Inferior parietal cortex (tissue), 1 donor: Measurements from ENCODE around the gene EPB41L2.
"Not testable (repeated sequence)": the region's sequence is repeated elsewhere in the genome, so short reads cannot be mapped to it uniquely, and the experiment has no call there.

ENCODE experiments used
- DNase-seq: peaks from one replicate; pipeline ENCODE4 v3.0.0-alpha.2; 2016; ENCODE audit errors: extremely low spot score

Gene EPB41L2

DNA sequence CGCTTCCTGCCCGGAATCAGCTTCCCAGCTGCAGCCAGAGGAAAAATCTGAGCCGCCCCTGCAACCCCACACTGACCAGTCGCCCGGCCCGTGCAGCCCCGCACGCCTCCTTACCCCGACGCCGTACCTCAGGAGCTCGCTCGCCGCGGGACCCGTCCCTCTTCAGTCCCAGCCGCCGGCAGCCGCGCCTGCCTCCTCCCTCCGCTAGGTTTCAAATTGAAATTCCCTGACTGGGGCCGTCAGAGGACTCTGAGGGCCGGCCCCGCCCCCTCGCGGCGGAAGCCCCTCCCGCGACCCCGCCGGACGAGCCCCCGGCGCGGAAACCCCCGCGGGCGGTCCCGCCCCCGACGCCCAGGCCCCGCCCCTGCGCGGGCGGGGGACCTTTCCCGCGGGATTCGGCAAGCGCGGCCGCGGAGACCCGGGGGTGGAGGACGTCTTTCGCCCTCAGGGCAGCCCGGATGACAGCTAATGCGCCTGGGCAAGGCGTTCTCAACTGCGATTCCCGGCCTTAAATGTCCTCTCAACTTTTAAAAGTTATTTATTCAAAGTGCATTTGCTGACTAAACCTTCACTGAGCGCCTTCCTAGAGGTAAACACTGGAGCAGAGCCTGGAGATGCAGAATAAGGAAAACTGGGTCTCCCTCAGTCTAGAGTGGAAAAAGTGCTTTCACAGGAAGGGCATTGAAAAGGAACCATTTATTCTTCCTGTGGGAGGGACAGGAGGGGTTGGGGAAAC, at the start of gene EPB41L2:
Gene EPB41L2, minus strand, starts transcription at position 218 of the 736 bp plus-strand sequence. CDS start 106,760 bp downstream, outside the sequence.
- DNase-seq = peak; percentile 84

DNA sequence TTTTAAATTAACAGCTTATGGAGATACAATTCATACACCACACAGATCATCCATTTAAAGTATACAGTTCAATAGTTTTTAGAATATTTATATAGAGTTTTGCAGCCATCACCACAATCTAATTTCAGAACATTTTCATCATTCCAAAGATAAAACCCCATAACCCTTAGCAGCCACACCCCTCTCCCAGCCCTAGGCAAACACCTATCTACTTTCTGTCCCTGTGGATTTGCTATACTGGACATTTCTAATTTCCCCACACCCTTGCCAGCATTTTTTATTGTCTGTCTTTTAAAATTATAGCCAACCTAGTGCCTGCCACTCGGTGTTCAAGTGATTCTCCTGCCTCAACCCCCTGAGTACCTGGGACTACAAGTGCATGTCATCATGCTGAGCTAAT, 49.2 kb upstream of the EPB41L2 start:
- DNase-seq = no peak

DNA sequence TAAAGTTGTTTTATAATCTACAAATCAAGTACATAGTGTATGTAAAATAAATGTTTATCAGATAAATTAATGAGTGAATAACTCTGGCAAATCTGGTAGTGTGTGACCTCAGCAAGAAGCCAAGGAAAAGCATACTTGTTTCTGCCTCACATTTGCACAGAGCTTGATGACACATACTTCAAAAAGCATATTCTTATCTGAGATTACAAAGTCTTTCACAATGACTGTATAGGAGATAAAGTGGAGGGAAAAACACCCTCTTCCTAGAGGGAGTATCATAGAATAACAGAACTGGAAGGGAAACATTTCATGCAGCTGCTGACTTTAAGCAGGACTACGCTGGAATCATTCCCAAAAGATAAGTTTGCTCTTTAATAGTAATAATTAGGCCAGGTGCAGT, 44.1 kb upstream of the EPB41L2 start:
- no peak for DNase-seq

GRCh38 chr6:131103901-131104300, 40.9 kb upstream of the EPB41L2 start:
- DNase-seq = no peak

DNA sequence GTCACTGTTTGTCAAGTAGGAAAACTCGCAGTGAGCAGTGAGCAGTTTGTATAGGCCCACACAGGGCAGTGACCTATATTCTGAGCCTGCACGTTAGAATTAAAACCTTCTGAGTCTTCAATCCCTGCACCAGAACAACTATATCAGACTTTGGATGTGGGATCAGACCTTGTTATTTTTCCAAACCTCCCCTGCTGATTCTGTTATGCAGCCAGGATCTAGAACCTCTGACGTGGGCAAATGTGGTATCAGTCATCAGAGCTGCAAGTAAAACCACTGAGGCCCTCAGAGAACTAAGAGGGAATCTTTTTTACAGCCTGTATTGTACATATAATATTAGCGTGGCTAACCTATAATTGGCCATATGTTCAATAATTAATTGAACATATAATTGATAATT, 40.3 kb upstream of the EPB41L2 start:
- DNase-seq = no peak

DNA sequence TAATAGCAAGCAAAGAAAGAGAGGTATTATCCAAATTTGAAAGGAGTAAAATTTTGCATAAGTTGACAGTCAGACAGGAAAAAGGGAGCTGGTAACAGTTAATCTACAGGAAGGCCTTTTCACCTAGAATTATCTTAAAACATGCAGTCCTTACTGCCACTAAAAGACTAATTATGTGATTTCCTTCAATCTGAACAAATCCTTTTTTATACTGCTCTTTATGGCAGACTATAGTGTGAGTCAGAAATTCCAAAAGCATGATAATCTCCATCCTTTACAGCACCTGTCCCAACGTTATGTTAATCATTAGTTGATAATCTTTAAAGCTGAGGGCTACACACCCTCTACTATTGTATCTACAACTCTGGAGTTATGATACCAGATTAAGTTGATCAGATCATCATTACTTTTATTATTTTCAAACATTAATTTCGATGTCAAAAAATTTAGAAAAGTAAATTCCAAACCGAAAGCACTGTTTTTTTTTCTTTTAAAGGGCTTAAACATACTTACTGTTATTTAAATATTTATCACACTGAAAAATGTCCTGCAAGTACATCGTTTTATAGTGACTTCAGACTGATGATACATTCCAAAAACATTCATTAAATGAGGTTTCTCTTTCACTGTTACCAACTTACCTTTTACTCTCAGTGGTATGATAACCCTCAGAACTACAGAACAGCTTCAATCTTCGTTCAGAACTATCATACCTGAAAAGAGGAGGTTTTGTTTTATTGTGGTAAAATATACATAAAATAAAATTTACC, 39.1 kb upstream of the EPB41L2 start:
- DNase-seq = no peak

DNA sequence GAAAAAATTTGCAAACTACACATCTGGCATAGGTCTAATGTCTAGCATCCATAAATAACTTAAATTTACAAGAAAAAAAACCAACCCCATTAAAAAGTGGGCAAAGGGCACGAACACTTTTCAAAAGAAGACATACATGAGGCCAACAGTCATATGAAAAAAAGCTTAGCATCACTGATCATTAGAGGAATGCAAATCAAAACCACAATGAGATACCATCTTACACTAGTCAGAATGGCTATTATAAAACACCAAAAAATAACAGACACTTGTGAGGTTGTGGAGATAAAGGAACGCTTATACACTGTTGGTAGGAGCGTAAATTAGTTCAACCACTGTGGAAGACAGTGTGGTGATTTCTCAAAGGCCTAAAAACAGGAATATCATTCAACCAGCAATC, 33.7 kb upstream of the EPB41L2 start:
- DNase-seq = no peak

DNA sequence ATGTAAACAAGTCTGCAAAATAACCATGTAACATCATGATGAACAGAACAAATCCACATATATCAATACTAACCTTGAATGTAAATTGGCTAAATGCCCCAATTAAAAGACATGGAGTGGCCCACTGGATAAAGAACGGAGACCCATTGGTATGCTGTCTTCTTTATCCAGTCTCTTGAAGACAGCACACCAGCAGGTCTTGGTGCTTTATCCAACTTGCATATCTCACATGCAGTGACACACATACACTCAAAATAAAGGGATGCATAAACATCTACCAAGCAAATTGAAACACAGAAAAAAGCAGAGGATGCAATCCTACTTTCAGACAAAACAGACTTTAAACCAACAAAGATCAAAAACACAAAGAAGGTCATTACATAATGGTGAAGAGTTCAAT, 30.3 kb upstream of the EPB41L2 start:
- no peak for DNase-seq

DNA sequence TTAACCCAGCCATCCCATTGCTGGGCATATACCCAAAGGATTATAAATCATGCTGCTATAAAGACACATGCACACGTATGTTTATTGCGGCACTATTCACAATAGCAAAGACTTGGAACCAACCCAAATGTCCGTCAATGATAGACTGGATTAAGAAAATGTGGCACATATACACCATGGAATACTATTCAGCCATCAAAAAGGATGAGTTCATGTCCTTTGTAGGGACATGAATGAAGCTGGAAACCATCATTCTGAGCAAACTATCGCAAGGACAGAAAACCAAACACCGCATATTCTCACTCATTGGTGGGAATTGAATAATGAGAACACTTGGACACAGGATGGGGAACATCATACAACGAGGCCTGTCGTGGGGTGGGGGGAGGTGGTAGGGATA, 28.9 kb upstream of the EPB41L2 start:
- DNase-seq = not testable (repeated sequence)

DNA sequence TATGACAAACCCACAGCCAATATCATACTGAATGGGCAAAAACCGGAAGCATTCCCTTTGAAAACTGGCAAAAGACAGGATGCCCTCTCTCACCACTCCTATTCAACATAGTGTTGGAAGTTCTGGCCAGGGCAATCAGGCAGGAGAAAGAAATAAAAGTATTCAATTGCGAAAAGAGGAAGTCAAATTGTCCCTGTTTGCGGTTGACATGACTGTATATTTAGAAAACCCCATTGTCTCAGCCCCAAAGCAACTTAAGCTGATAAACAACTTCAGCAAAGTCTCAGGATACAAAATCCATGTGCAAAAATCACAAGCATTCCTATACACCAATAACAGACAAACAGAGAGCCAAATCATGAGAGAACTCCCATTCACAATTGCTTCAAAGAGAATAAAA, 27.3 kb upstream of the EPB41L2 start:
- not testable (repeated sequence) for DNase-seq

DNA sequence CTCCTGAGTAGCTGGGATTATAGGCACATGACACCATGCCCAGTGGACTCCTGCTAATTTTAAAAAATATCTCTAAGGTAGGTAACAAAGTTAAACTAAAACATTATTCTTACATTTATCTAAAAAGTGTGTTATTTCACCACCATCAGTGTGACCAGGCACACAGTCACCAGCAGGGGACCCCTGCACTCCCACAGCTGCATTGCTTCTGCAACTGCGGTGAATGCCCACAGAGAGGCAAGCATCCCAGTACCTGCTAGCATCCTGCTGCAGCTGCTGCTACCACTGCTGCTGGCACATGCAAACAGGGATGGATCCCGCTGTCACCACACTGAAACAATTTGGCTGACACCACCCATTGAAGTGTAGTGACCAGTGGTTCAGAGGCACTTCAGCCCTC, 21.9 kb upstream of the EPB41L2 start:
- DNase-seq = no peak

DNA sequence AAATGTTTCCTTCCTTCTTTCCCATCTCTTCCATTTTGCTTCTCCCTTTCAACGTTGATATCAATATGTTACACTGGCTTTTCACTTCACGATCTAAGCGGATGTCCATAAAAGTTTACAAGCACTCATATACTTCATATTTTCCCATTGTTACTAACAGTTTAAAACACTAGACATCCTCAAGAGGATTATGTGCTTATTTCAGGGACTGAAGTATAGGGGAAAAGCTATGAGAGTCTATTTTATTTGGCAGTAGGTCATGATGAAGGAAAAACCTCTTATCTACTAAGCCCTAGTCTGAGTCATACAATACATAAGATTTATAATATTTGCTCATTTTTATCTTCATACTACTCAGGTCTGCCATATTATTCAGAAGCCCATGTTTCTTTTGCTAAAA, 20.6 kb upstream of the EPB41L2 start:
- no peak for DNase-seq

DNA sequence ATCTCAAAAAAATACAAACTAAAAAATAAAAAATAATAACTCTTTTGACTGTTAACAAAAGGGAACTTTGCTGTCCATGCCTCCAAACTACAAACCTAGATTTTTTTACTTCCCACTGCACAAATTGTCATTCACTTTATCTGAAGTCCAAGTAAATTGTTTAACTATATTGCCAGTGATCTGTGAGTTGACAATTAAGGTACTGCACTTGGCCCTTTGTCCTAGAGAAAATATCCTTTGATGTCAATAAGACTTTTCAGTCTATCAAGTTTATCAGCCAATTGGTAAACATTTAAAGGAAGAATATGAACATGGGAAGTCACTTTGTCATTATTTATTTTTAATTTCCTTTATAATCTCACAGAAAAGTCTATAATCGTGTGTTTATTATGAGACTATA, 19.3 kb upstream of the EPB41L2 start:
- DNase-seq = no peak

GRCh38 chr6:131080084-131080483, 17.0 kb upstream of the EPB41L2 start:
- DNase-seq = no peak

GRCh38 chr6:131073577-131073976, 10.5 kb upstream of the EPB41L2 start:
- no peak for DNase-seq

DNA sequence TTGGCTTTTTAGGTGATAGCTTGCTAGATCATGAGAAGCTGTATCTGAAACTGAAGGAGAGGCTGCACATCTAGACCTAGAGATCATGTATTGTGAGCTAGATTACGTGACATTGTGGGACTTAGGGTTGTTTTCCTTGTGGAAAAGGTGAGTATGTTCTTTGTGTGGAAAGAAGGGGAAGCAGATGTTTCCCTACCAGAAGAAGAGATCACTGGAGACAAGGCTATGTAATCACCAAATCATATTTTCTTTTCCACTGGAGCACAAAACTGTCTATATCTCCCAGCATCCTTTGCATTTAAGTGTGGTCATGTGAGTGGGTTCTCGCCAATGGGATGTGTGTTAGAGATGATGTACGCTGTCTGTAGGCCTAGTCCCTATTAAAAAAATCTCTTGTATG, 7.0 kb upstream of the EPB41L2 start:
- no peak for DNase-seq

GRCh38 chr6:131068165-131068564, 5.1 kb upstream of the EPB41L2 start:
- DNase-seq = no peak

DNA sequence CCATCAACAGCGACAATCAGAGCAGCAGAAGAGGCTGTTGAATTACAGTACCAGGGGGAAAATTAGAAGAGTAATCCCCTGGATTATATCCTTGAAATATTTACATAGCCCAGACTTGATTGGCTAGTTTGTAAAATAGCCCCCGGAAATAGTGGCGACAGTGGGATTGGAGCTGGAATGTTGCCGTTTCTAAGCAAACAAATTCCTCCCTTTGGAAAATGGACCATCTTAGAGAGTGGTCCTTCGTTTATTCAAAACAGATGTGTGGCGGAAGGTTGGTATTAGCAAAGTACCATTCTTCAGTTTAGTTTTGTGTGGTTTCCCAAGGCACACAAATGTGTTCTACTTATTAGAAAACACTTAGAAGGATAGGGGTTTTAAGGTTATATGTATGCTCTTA, 4.5 kb upstream of the EPB41L2 start:
- no peak for DNase-seq

- DNase-seq = no peak
These were observed 2.8 kb upstream of the EPB41L2 start for GRCh38 chr6:131065824-131066171.

DNA sequence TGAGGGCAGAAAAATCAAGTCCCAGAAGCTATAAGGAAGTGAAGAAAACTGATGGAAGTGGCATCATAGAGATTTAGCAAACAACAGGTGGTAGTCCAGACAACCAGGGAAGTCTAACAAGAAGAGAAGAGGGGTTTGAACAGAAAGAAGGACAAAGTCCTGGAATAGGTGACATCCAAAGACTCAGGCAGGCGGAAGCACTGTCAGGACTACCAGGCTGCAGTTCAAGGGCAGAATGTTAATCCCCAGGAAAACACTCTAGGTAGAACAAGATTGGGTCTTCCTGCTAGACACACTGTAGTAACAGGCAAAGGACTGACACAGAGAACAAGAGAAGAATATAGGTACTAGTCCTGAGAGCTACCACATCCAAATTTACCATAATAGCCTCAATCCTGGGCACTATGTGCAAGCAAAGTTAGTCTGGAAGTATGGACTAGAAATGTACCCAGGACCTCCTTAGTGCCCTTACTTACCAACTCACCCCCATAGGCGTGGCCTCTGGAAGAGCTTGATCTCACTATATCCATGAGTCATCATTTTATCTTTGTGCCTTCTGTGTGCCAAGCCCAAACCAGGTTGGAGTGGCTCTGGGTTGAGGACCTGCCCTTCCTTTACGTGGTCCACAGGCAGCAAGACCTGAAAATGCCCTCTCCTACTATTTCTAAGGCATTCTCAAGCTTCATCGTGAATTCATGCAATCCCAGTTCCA, 2.2 kb upstream of the EPB41L2 start:
- no peak for DNase-seq

GRCh38 chr6:131063764-131064272, 773 bp upstream of the EPB41L2 start:
- no peak for DNase-seq

DNA sequence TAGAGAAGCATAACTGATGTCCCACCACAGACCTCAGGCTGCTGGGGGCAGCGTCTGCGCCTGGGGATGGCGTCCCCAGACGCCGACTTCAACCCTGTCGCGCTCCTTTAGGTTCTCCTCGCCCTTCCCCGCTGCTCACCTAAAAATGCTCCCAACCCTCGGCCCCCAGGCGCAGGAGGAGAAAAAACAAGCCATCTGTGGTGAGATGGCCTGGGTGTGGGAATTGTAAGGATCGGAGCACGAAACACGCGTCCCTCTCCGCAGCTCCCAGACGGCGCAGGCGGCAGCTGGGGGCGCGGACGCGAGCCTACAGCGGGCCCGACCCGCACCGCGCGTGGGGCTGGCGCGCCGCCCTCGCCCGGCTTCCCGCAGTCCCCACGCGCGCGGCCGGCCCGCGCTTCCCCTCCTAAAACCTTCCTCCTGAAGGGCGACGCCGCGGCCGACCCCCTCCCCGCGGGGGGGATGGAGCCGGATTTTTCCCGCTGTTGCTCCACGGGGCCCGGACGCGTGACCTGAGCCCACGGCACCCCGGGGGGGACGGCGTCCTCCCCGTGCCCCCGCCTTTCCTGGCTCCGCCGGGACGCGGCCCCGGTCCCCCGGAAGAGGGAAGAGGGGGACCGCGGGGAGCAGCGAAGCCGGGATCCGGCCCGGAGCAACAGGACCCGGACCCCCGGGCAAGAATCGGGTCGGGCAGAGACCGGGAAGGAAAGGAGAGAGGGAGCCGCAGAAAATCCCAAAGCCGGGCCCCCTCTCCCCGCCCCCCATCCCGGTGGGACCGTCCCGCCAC, 611 bp downstream of the EPB41L2 start:
- DNase-seq = no peak
